Ammon's horn (tissue), 1 donor: Measurements from ENCODE around the gene ARMC9.
"Not testable (repeated sequence)": the region's sequence is repeated elsewhere in the genome, so short reads cannot be mapped to it uniquely, and the experiment has no call there.

Source experiments
- DNase-seq: peaks from one replicate; pipeline ENCODE4 v3.0.0-alpha.2; 2016; ENCODE audit warnings: low spot score

ARMC9 gene

DNA sequence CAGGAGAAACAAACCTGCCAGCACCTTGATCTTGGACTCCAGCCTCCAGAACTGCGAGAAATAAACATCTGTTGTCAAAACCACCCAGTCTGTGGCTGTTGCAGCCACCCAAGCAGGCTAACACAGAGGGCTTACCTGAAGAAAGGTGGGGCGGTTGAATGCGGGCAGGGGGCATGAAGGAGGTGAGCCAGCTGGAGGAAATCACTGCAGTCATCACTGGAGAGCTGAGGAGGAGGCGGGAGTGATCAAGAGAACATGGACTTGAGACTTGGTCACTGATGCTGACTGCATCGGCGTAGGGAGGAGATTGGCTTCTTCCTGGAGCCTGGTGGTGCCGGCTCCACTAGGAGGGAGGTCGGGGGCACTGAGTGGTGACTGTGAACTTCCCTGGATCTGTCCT lies 14.6 kb upstream of the ARMC9 start:
- no peak for DNase-seq

DNA sequence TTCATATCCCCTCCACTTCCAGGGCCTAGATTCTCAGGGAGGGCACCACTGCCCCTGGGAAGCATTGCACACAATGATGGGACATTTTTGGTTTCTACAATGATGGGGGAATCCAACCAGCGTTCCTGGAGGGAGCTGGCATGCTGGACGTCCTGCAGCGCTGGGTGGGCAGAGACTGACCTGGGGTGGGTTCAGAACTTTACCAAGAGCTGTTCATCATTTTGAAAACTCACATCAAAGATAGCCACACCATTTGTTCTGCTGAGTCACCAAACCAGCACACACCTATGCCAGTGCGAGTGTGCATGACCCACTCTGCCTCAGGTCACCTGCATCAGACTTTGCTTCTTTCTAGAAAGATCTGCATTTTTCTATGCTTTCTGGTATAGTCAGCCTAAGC lies 14.1 kb upstream of the ARMC9 start:
- no peak for DNase-seq

DNA sequence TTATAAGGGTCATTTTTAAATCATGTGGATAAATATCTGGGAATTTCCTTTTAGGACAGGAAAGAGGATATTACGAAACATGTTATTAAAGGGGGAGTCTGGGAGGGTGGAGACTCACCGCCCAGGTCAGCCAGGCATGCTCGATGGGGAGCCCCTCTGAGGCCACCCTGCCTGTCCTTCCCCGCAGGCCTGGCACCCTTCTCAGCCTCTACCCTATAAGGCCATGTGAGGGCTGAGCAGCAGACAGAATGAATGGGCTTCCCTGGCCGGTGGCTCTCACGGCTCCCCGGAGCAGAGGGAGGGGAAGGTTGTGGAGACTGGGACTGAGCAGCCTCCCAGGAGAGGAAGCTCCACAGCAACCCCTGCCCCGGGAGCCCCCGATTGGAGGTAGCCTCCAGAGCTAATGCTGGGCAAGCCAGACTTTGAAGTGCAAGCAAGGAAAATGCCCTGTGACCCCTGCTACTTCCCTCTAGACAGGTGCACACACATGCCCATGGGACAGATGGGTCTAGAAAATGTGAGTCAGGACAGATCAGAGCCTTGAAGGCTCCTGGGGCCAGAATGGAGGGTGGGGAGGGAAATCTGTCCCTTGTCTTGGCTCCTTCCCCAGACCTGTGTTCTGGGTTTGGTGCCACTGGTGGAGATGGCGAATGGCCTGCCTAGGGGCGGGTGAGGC lies 13.2 kb upstream of the ARMC9 start:
- no peak for DNase-seq

DNA sequence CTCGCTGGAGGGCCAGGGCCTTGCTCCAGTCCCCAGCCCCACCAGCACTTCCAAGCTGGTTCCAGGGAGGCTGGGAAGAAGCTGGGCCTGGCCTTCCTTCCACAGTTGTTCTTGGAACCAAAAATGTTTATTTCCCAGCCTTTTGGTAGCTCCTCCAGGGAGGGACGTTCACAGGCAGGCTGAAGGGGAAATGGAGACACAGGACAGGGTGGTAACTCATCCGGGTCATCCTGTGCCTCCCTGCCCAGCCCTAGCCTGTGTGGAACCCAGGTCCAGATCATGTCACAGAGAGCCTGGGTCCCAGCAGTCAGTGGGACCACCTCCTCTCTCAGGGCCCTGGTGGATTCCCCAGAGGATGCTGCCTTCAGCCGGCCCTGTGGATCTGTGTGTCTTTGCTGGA lies 12.5 kb upstream of the ARMC9 start:
- no peak for DNase-seq

DNA sequence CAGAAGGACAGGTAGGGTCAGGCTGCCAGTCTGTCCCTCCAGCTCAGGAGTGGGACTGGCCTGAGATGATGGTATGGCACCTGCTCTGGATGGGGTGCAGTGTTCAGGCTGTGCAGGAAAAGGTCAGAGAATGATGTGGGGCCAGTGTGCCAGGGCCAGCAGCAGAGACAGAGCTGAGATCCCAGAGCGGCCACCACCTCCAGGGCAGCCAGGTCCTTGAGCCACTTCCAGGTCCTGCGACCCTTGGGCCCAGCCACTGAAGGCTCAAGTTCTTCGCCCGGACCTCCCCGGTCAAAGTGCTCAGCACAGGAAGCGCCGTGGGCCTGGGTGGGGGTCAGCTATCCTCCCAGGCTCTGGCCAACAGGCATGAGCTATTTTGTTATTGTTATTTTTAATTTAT lies 12.1 kb upstream of the ARMC9 start:
- DNase-seq: no peak

DNA sequence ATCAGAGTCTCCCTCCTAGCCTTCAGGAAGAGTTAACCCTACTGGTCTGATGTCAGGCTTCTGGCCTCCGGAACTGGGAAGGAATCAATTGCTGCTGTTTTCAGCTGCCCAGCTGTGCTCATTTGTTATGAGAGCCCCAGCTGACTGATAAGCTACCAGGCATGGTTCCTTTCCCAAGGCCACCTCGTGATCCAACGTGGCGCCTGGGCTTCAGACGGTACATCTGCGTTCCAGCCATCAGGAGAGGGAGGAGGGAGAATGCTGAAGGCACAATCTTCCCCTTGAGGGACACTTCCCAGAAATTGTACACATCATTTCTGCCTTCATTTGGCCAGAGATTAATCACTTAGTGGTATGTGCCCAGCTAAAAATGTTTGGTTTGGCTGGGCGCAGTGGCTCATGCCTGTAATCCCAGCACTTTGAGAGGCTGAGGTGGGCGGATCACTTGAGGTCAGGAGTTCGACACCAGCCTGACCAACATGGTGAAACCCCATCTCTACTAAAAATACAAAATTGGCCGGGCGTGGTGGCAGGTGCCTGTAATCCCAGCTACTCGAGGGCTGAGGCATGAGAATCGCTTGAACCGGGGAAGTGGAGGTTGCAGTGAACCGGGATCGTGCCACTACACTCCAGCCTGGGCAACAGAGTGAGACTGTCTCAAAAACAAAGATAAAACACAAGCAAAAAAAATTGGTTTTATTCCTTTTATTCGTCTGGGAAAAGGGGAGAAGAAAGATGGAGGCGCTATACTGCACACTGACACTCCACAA lies 10.5 kb upstream of the ARMC9 start:
- DNase-seq: no peak

DNA sequence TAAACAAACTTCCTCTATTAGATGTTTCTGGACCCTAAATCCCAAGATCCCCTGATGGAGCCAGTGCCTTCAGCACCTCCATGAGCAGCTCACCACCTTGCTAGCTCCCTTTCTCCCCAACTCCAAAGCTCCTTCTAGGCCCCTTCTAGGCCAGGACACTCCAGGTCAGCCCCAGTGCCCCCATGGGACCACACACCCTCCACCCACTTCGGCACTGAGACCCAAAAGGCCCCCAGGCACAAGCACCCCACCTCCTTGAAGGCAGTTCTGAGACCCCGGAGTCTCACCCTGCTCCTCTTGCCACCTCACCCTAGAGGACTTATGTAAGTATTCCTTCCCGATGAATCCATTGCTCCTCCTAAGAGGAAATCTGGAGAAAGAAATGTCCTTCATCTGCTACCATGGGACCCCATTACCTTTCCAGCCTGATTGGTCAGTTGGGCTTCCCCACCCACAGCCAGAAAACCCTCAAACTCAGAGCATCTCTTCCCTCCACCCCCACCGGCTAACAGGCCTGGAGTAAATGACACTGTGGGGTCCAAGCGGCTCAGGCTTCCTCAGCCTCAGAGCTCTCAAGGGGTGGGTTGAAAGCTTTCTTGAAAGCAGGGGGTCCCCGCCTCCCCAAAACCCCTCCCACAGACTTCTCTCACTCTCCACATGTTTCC lies 9.8 kb upstream of the ARMC9 start:
- DNase-seq: no peak

DNA sequence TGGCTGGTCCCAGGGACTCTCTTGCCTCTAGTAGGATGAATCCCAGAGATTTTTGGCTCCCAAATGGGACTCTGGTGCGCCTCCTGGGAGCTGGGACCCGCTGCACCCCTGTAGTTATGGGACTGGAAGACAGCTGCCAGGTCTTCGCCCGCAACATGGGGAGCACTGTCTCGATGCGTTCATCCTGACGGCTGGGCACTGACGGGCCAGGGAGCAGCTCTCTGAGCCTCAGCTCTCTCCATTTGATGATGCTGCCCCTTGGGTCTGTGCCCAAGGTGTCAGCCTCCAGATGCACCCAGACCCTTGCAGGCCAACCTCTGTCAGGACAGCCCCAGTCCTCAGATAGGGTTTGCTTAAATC lies 9.3 kb upstream of the ARMC9 start:
- no peak for DNase-seq

DNA sequence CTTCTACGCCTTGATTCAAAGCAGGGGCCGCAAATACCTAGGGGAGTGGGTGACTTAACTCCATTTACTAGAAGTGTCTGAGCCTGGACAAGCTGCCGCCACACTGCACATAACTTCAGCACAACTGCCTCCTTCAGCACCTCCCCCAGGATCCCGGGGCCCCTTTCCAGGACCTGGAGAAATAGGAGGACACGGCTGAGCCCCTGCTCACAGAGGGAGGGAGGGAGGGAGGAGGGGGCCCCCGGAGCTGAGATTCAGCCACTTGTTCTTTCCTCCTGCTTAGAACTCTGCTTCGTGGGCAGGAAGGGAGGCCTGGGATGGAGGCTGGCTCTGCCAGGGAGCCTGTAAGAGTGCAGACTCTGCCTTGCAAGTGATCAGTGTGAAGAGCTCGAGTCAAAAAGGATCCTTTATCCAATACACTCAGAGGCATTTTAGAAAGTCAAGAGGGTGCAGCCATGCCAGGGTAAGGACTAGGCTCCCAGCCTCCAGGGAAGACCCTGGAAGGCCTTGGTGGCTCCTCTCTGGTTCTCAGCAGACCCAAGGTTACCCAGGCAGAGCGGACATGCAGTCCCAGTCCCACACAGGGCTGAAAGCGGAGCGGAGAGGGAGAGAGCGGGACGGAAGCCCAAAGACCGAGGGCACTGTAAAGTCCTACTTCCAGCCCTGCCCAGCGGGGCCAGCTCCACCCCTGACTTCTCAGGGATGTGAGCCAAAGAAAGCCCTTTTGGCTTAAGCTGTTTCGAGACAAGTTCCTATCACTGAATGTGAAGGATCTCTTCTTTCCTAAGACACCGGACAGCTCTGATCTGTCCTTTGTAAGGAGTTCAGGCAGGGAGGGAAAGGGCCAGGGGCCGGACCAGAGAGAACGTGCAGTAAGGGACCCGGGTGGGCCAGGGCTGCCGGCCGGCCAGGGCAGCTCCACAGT lies 8.6 kb upstream of the ARMC9 start:
- DNase-seq: peak; percentile 29

DNA sequence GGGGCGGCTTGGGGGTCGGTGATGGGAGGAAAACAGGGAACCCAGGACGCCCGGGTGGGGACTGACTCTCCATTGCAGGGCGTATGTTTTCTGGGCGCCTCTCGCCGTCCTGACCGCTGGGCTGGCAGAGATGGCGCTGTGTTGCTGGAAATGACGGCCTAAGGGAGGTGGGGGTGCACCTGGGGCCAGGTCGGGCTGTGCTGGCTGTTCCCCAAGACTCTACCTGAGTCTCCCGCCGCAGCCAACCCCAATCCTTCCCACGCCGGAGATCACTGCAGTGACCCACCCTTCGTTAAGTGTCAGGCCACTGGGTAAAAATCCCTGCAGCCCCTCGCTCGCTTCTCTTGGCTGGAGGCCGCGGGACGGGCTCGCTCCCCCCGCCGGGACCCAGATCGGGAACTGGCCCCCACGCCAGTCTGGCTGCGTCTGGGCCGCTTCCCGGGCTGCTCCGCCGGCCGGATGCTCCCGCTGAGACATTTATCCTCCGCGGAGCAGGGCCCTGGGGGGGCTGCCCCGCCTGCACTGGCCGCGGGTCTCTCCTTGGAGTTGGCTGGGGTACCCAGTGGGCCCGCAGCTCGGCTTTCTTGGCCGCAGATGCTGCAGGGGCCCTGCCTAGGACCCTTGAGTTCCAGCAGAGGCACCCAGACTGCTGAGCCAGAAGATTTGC lies 7.8 kb upstream of the ARMC9 start:
- peak; percentile 35 for DNase-seq

DNA sequence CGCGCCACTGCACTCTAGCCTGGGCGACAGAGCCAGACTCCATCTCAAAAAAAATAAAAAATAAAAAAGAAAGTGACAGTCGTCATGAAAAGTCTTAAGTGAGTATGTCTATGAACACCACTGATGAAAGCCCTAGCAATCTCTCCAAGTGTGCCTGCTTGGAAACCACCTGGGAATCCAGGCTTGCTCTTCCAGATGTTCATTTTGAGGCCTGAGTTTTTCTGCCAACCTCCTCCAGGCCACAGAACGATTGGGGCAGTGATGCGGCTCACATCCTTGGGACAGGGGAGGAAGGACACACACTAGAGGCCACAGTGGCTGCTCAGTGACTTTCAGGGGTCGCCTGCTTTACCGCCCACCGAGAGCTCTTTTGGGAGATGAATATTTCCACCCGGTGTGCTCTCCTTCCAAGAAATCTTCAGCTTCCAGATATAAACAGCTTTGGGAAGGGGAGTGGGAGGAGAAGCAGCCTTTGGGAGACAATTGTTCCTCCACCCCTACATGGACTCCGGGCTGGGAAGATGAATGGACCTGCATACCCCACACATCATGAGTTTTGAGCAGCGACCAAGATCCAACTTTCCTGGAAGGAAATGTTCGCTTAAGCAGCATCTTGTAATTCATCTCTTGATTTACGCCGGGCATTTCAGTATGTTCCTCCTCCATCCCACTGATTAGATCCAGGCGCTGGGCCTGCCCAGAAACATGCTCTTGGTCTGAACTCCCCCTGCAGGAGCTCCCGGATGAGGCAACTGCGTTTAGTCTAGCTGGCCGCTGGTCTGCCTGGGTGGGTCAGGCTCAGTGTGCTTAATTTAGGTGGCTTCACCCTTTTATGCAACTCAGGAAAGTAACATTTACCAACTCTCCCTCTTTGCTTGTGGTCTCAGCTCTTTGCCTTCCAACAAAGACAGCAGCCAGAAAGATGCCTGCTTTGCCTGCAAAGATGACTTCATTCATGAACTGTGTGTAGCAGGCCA lies 6.2 kb upstream of the ARMC9 start:
- DNase-seq: no peak

DNA sequence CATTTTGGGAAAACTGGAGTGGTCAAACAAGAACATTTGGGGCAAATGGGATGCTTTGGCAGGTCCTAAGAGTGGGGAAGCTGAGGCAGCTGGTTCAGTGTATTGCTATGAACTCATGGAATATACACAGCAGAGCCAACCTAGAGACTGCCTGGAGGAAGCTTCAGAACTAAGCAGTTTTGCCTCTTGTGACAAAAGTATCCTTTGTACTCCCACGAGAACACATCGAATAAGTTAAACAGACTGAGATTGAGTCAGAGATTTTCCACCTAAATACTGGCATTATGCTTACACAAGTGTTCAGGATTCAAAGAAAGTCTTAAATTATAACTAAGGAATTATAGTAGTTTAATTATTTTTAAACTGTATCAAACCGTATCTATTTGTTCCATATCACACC lies 5.2 kb upstream of the ARMC9 start:
- no peak for DNase-seq

DNA sequence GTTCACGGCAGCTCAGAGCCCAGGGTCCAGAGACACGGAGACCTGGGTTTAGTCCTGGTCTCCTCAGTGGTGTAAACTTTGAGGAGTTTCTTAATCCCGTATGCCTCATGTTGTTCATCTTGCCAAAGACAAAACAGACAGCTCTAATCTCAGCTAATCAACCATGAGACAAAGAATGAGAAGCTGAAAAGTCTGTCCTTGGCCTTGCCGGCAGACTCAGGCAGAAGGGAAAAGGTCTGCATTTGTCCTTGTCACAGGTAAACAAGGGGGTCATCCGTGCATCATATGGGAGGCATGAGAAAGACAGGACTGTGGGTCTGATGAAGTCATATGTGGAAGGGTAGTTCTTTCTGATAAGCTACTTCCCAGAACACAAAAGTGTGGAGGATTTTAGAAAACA lies 1.8 kb upstream of the ARMC9 start:
- DNase-seq: no peak

DNA sequence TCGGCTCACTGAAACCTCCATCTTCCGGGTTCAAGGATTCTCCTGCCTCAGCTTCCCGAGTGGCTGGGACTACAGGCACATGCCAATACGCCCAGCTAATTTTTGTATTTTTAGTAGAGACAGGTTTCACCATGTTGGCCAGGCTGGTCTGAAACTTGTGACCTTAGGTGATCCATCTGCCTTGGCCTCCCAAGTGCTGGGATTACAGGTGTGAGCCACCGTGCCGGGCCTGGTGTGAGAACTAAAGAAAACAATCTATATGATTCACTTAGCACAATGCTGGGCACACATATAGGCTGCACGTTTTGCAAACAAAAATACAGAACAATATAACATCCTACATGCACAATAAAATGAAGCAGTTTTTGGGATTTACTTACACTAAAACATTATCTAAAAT lies 1.2 kb upstream of the ARMC9 start:
- DNase-seq: not testable (repeated sequence)

DNA sequence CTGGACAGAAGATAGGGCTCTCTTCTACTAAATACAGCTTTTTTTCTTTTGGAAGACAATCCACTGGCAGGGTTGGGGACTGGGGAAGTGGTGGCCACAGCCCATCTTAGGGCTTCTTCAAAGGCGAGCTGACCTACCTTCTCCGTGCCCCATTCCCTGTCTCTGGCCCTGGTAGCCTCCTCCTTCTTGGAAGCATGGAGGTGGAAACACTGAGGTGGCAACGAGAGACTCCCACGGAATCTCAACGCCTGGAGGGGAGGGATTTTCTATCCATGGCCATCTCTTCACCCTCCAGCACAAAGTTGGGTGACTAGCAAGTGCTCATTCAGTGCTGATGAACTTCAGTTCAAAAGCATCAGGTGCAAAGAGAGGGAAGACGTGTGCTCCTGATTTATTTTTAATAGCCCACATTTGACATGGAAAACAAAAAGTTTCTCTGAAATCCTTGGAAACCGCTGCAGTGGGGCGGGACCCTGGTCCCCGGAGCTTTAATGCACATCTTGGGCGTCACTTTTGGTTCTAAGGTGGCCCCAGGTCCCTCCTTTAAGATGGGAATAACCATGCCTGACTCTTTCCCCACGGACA lies 633 bp upstream of the ARMC9 start:
- no peak for DNase-seq

DNA sequence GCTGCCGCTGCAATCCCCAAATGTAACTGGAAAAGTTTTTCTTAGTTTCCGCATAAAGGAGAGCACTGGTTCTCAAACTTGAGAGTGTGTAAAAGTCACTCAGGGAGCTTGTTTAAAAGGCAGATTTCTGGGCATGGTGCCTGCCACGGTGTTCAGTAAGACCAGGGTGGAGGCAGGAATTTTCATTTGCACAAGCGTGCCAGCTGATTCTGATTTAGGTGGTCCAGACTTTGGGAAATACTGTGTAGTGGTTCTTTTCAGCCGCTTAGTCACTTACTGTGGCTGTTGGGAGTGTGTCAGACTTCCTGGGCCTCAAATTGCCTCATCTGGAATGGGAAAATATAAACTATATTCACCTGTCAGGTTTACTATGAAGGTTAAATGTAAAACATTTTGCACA lies 788 bp downstream of the ARMC9 start:
- no peak for DNase-seq

DNA sequence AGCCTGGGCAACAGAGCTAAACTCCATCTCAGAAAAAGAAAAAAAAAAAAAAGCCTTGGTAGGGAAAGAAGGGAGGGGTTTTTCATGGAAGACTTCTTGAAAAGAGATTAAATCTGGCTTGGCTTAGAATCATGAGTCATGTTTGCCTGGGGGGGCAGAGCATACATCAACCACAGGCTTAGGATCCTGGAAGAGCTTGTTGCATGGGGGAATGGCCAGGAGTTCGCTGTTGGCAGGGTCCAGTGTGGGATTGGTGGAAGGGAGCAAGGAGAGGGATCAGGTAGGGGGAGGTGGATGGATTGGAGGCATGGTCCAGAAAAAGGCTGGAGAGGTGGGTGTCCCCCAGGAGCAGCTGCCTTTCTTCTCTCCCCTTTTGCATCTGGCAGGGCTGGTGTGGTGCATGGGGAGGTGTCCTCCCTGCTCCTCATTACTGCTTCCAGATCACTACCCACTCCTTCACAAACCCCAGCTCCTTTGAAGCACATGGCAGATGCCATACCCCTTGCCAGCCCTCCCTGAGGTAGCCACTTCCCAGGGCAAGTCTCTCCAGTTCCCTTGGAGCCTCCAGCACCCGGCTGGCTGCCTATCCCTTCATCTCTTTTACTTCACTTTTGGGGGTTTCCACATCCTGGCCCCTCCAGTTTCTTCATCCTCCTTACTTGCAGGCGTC lies 2.5 kb downstream of the ARMC9 start:
- no peak for DNase-seq

DNA sequence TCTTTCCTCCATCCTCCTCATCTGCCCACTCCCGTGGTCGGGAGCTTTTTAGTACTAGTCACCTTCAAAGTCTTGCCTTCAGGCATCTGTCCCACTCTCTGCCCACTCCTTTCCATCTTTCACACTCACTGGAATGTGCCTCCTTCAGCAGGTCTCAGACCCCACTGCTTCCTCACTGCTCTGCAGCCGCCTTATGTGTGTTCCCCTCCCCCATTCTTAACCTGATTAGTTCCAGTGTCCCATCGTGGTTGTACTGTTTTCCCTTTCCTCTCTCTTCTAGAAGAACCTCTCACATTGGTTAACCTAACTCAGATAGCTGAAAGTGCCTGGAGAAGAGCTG lies 3.0 kb downstream of the ARMC9 start:
- DNase-seq: no peak

DNA sequence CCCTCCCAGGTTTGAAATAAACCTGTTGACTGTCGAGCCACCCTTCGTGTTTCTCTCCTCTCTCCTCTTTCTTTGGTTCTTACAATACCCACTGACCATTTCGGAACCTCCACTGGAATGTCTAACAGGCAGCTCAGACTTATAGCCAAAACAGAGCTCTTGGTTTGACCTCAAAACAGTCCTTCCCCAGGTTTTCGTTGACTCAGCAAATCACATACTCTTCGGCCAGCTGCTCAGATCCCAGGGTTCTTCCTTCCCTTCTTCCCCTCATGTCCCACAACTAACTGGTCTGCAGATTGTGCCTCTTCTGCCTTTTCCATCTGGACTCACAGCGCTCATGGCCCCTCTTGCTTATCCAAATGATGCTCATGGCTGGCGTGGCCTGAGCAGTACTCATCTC lies 4.7 kb downstream of the ARMC9 start:
- DNase-seq: no peak

DNA sequence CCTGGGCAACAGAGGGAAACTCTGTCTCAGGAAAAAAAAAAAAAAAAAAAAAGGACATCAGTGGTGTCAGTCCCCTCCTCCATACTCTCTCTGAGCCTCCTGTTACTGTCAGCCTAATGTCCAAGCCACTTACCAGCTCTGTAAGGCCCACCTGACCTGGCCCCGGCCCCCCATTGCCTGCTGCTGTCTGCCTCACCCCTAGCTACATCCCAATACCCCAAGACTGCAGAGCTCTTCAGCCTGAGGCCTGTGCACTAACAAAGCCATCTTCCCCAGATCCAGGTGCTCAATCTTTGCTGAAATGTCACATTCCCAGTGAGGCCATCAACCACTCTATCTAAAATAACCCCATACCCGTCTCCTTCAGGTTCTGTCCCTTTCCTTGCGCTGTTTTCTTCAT lies 5.7 kb downstream of the ARMC9 start:
- DNase-seq: no peak
